HEK293 (cell line): Measurements from ENCODE around the gene CLEC16A.

ENCODE experiments used
- CTCF ChIA-PET: fragments of 350-600 bp; formaldehyde crosslinking; extraction: SDS; loops from one replicate; lab custom pipeline; 2021; ENCODE audit warnings: antibody characterized with exemption; lab: Yijun Ruan, JAX
- POLR2A ChIA-PET: fragments of 300-600 bp; formaldehyde crosslinking; extraction: SDS; loops from one replicate; lab custom pipeline; 2020; ENCODE audit warnings: antibody characterized with exemption, inconsistent platforms; lab: Yijun Ruan, JAX
- H3K27ac ChIP-seq: fragments of 200-500 bp; sonication (Bioruptor generic); 2 replicates; pipeline ENCODE4 v1.5.1; 2014; ENCODE audit warnings: low read depth, low read length, control low read depth, inconsistent platforms; ENCODE audit errors: extremely low read depth
- H3K36me3 ChIP-seq, 2 experiments: fragments of 200-500 bp in 1 of 2; sonication (Bioruptor generic) in 1 of 2; 1 replicate in 1 of 2; 2 replicates in 1 of 2; pipeline ENCODE4 v1.5.1; 2014 to 2017; ENCODE audit warnings: inconsistent platforms in 2 of 2, low read length in 2 of 2; ENCODE audit not compliant: control insufficient read depth in 2 of 2, insufficient read depth in 1 of 2
- H3K4me1 ChIP-seq: fragments of 200-500 bp; sonication (Bioruptor generic); 2 replicates; pipeline ENCODE4 v1.5.1; 2014; ENCODE audit warnings: mild to moderate bottlenecking, low read length, inconsistent platforms; ENCODE audit not compliant: control insufficient read depth, insufficient read depth
- H3K4me3 ChIP-seq: 2 replicates; pipeline ENCODE4 v1.5.1; 2011; ENCODE audit warnings: low read depth, mild to moderate bottlenecking, control low read depth, low read length, moderate library complexity
- H3K9me3 ChIP-seq: fragments of 200-500 bp; sonication (Bioruptor generic); 2 replicates; pipeline ENCODE4 v1.5.1; 2014; ENCODE audit warnings: low read depth, low read length, inconsistent platforms; ENCODE audit not compliant: control insufficient read depth, insufficient read depth
- HOXA7 ChIP-seq: sonication (generic); formaldehyde crosslinking; IDR thresholded peaks from 2 replicates; pipeline ENCODE4 v1.8.1; 2022; ENCODE audit warnings: missing genetic modification reagents, borderline replicate concordance
- SCRT2 ChIP-seq: fragments of 450-650 bp; formaldehyde crosslinking; IDR thresholded peaks from 2 replicates; pipeline ENCODE4 v1.5.1; 2016; ENCODE audit warnings: missing biosample characterization, missing genetic modification characterization
- TSHZ1 ChIP-seq: fragments of 450-650 bp; formaldehyde crosslinking; IDR thresholded peaks from 2 replicates; pipeline ENCODE4 v1.5.1; 2016; ENCODE audit warnings: missing biosample characterization, missing genetic modification characterization, borderline replicate concordance
- YY2 ChIP-seq: fragments of 450-650 bp; formaldehyde crosslinking; IDR thresholded peaks from 2 replicates; pipeline ENCODE4 v1.5.1; 2016; ENCODE audit warnings: missing biosample characterization, missing genetic modification characterization
- ZBTB11 ChIP-seq: fragments of 450-650 bp; formaldehyde crosslinking; conservative IDR thresholded peaks from 2 replicates; pipeline ENCODE4 v1.5.1; 2016; ENCODE audit warnings: low read depth, missing biosample characterization, missing genetic modification characterization
- ZBTB49 ChIP-seq: fragments of 450-650 bp; formaldehyde crosslinking; IDR thresholded peaks from 2 replicates; pipeline ENCODE4 v1.5.1; 2016; ENCODE audit warnings: missing biosample characterization, missing genetic modification characterization, low read depth
- ZNF175 ChIP-seq: fragments of 450-650 bp; formaldehyde crosslinking; IDR thresholded peaks from 2 replicates; pipeline ENCODE4 v1.5.1; 2016; ENCODE audit warnings: missing biosample characterization, missing genetic modification characterization
- ZNF248 ChIP-seq: fragments of 450-650 bp; formaldehyde crosslinking; IDR thresholded peaks from 2 replicates; pipeline ENCODE4 v1.5.1; 2017; ENCODE audit warnings: missing biosample characterization, missing genetic modification characterization
- ZNF391 ChIP-seq: fragments of 450-650 bp; formaldehyde crosslinking; IDR thresholded peaks from 2 replicates; pipeline ENCODE4 v1.5.1; 2016; ENCODE audit warnings: low read depth, missing biosample characterization, missing genetic modification characterization, borderline replicate concordance
- ZNF513 ChIP-seq: fragments of 450-650 bp; IDR thresholded peaks from 2 replicates; pipeline ENCODE4 v1.5.1; 2018; ENCODE audit warnings: missing biosample characterization, missing genetic modification characterization
- ZNF558 ChIP-seq: fragments of 450-650 bp; formaldehyde crosslinking; IDR thresholded peaks from 2 replicates; pipeline ENCODE4 v1.5.1; 2016; ENCODE audit warnings: missing biosample characterization, missing genetic modification characterization
- ZNF645 ChIP-seq: fragments of 450-650 bp; formaldehyde crosslinking; IDR thresholded peaks from 2 replicates; pipeline ENCODE4; 2016; ENCODE audit warnings: missing biosample characterization, missing genetic modification characterization
- ZNF654 ChIP-seq: fragments of 450-650 bp; formaldehyde crosslinking; IDR thresholded peaks from 2 replicates; pipeline ENCODE4 v1.5.1; 2016; ENCODE audit warnings: low read depth, missing biosample characterization, missing genetic modification characterization
- ZSCAN30 ChIP-seq: fragments of 450-650 bp; IDR thresholded peaks from 2 replicates; pipeline ENCODE4 v1.5.1; 2018; ENCODE audit warnings: missing biosample characterization, mild to moderate bottlenecking, missing genetic modification characterization, moderate library complexity

The CLEC16A gene

GRCh38 chr16:11129378-11129781 is 185.0 kb downstream of the CLEC16A start (continued):
- TF ChIP-seq ZBTB11 = no peak

GRCh38 chr16:11130978-11131665 is 186.8 kb downstream of the CLEC16A start:
- CTCF ChIA-PET = interaction anchor here (0.7 kb wide), 1 partner anchor 241 kb away, joined by 3 read pairs; no protein-coding TSS in a partner anchor
- no peaks in the 10 kb centered on the region for H3K9me3 ChIP-seq
- no peak overlapping the region for H3K27ac ChIP-seq
- POLR2A ChIA-PET = no interaction called here
- TF ChIP-seq SCRT2 (tag by site-specific recombination) = no peak
- no peak for TF ChIP-seq TSHZ1
- TF ChIP-seq ZNF513 (tag by site-specific recombination) = no peak
- no peak for TF ChIP-seq HOXA7 (CRISPR knock-in tag)
- no peak for TF ChIP-seq ZBTB49 (tag by site-specific recombination)
- no peak for TF ChIP-seq ZSCAN30 (tag by site-specific recombination)
- TF ChIP-seq ZNF391 = no peak
- TF ChIP-seq ZNF654 (tag by site-specific recombination) = no peak
- TF ChIP-seq ZNF248 (tag by site-specific recombination) = no peak
- TF ChIP-seq ZNF645 = no peak
- no peak for TF ChIP-seq ZNF175
- TF ChIP-seq YY2 (tag by site-specific recombination) = no peak
- no peak for TF ChIP-seq ZNF558
- H3K4me1 ChIP-seq = peaks cover 3% of the 10 kb centered on the region
- no peak overlapping the region for H3K4me3 ChIP-seq
- H3K36me3 ChIP-seq = peaks cover 0 to 10% of the 10 kb centered on the region in 2 experiments; a peak in 2 of 3 replicates
